Duodenal mucosa (tissue), 2 donors: ENCODE measurements around the gene PPIL4.

Experiments
- H3K27ac ChIP-seq: one replicate; pipeline ENCODE4 v1.7.0; 2013; ENCODE audit warnings: low read depth, low read length
- H3K27me3 ChIP-seq, 2 donors: one replicate each; pipeline ENCODE4 v1.7.0; 2013; ENCODE audit warnings: low read length in 2 of 2, control low read depth in 1 of 2; ENCODE audit not compliant: insufficient read depth in 2 of 2, control insufficient read depth in 1 of 2
- H3K36me3 ChIP-seq, 2 donors: one replicate each; pipeline ENCODE4 v1.7.0; 2013; ENCODE audit warnings: low read length in 2 of 2, control low read depth in 1 of 2; ENCODE audit not compliant: insufficient read depth in 2 of 2, control insufficient read depth in 1 of 2
- H3K4me1 ChIP-seq, 2 donors: one replicate each; pipeline ENCODE4 v1.7.0; 2013; ENCODE audit warnings: low read length in 2 of 2, control low read depth in 1 of 2; ENCODE audit not compliant: insufficient read depth in 2 of 2, control insufficient read depth in 1 of 2
- H3K4me3 ChIP-seq, 2 donors: one replicate each; pipeline ENCODE4 v1.7.0; 2013; ENCODE audit warnings: low read length in 2 of 2, low read depth in 1 of 2
- H3K9ac ChIP-seq, 2 donors: one replicate each; pipeline ENCODE4 v1.7.0; 2013; ENCODE audit warnings: low read length in 2 of 2, low read depth in 1 of 2
- H3K9me3 ChIP-seq, 2 donors: one replicate each; pipeline ENCODE4 v1.7.0; 2013; ENCODE audit warnings: low read length in 2 of 2, control low read depth in 1 of 2; ENCODE audit not compliant: control insufficient read depth in 1 of 2

The PPIL4 gene

DNA sequence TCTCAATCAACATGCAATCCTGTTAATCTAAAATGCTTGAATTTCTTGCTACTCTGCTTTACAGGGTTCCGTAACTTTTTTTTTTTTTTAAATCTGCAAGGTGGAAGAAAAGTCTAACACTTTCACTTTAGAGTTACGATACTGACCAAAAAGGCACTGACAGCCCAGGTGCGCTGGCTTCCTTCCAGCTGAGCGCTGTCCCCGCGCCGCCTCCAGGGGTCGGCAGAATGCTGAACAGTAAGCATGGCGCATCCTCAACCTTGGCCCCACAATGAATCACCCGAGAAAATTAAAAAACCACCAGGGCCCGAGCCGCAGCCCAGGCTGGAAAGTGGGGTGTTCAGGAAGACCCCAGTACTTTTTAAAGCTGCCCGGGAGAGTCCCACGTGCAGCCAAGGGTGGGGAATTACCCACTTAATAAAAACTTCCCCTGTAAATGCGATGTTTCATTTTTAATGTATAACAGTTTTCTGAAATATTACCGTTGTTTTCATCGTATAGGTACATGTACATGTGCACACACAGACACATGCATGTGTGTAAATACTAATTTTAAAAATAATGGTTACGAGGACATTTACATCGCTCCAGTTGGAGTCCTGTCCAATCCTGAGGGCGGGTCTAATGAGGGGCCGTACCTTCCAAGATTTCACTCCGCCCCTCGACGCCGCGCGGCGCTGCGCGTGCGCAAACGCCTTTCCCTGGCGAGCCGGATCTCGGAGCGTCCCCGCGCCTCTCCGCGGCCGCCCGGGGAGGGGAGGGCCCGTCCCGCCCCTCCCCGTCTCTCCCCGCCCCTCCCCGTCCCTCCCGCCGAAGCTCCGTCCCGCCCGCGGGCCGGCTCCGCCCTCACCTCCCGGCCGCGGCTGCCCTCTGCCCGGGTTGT is 19.9 kb upstream of the PPIL4 start, which contains the start of gene GINM1:
GINM1 (plus strand) TSS at position 849 of the 883 bp plus-strand sequence. CDS start 40 bp downstream, outside the sequence.
- peak within 1 kb of the TSS; percentile 86 for H3K9ac ChIP-seq
- peaks cover 0 to 4% of the 10 kb centered on the region in 2 donors for H3K27me3 ChIP-seq
- H3K4me3 ChIP-seq, result peak within 1 kb of the TSS; percentile 90 to 93
- peak within 1 kb of the TSS; percentile 90 for H3K27ac ChIP-seq
- no peaks in the 10 kb centered on the region for H3K36me3 ChIP-seq
- peaks cover 5 to 11% of the 10 kb centered on the region in 2 donors for H3K4me1 ChIP-seq
- no peaks in the 10 kb centered on the region for H3K9me3 ChIP-seq

DNA sequence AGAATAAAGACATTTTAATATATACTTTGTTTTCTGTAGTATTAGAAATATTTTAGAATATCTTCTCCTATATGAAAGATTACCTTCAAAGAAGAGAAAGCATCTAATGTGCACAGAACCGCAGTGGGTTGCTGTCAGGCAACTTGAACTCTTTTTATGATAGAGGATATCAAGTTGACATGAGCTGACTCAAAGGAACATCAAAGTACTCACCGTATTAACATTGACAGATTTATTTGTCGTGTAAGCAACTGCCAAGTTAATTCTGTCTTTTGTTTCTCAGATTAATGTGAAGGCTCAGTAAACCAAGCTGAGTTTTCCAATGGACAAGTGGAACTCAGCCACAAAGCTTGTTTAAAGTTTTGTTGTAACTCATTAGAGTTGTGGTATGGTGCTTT is 18.1 kb upstream of the PPIL4 start:
- H3K4me3 ChIP-seq, result no peak overlapping the region
- H3K4me1 ChIP-seq, result peaks cover 5 to 11% of the 10 kb centered on the region in 2 donors
- H3K27me3 ChIP-seq, result peaks cover 0 to 4% of the 10 kb centered on the region in 2 donors
- H3K27ac ChIP-seq, result no peak overlapping the region
- no peaks in the 10 kb centered on the region for H3K36me3 ChIP-seq
- H3K9ac ChIP-seq, result no peak overlapping the region
- H3K9me3 ChIP-seq, result no peaks in the 10 kb centered on the region

DNA sequence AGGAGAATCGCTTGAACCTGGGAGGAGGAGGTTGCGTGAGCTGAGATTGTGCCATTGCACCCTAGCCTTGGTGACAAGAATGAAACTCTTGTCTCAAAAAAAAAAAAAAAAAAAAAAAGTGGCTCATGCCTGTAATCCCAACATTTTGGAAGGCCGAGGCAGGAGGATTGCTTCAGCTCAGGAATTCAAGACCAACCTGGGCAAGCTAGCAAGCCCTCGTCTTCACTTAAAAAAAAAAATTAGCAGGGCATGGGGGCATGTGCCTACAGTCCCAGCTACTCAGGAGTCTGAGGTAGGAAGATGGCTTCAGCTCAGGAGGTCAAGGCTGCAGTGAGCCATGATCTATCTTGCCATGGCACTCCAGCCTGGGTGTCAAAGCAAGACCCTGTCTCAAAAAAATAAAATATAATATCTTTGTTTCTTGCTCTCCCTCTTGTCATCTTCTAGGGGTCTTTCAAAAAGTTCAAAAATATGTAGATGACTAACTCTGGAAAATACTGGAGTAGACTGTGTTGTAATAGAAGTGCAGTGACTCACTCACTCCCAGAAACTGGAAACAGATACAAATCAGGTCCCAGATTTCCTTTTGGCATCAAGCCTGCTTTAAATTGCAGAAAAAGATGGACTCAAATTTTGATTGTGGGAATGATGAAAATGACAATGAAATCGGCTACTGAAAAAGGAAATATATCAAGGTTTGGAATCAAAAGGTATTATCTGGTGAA is 17.5 kb upstream of the PPIL4 start:
- H3K9me3 ChIP-seq, result no peaks in the 10 kb centered on the region
- H3K9ac ChIP-seq, result no peak overlapping the region
- H3K4me1 ChIP-seq, result peaks cover 5 to 11% of the 10 kb centered on the region in 2 donors
- H3K36me3 ChIP-seq, result no peaks in the 10 kb centered on the region
- H3K27ac ChIP-seq, result no peak overlapping the region
- no peak overlapping the region for H3K4me3 ChIP-seq
- H3K27me3 ChIP-seq, result peaks cover 0 to 4% of the 10 kb centered on the region in 2 donors

DNA sequence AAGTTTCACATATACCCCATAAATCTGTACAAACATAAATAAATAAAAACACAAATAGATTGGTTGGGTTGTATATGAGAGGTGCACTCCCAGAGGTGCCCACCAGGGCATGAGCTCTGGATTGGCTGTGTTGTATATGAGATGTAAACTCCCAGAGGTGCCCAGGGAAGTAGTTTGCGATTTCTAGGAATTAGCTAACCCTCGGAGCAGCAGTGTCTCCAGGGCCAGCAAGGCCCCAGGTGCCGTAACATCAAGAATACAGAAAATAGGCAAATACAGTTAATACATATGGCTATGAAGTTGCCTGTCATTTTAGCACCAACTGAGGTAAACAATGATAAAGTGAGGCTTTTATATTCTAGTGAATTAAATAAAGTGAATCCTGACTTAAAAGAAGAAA is 14.9 kb upstream of the PPIL4 start:
- no peak overlapping the region for H3K4me3 ChIP-seq
- no peak overlapping the region for H3K27ac ChIP-seq
- peaks cover 0 to 4% of the 10 kb centered on the region in 2 donors for H3K27me3 ChIP-seq
- H3K4me1 ChIP-seq, result no peaks in the 10 kb centered on the region
- H3K9ac ChIP-seq, result no peak overlapping the region
- H3K9me3 ChIP-seq, result no peaks in the 10 kb centered on the region
- no peaks in the 10 kb centered on the region for H3K36me3 ChIP-seq

DNA sequence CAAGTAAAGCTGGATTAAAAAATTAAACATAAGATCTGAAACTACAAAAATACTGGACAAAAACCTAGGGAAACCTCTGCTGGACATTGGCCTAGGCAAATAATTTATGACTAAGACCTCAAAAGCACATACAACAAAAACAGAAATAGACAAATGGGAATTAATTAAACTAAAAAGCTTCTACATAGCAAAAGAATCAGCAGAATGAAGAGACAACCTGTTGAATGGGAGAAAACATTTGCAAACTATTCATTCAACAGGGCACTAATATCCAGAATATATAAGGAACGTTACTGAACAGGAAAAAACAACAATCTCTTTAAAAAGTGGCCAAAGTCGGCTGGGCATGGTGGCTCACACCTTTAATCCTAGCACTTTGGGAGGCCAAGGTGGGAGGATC is 13.5 kb upstream of the PPIL4 start:
- Histone ChIP-seq H3K9me3 (no peaks in the 10 kb centered on the region), H3K4me1 (no peaks in the 10 kb centered on the region), H3K27me3 (peaks cover 0 to 4% of the 10 kb centered on the region in 2 donors), H3K36me3 (no peaks in the 10 kb centered on the region), H3K9ac (no peak overlapping the region), H3K4me3 (no peak overlapping the region), H3K27ac (no peak overlapping the region)

DNA sequence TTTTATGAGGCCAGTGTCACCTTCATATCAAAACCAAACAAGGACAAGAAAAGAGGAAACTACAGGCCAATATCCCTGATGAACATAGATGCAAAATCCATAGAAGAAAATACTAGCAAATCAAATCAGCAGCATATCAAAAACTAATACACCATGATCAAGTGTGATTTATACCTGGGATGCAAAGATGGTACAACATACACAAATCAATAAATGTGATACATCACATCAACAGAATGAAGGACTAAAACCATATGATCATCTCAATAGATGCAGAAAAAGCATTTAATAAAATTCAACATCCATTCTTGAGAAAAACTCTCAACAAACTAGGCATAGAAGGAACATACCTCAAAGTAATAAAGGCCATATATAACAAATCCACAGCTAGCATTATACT is 12.2 kb upstream of the PPIL4 start:
- Histone ChIP-seq H3K36me3 (no peaks in the 10 kb centered on the region), H3K4me1 (no peaks in the 10 kb centered on the region), H3K4me3 (no peak overlapping the region), H3K27me3 (no peaks in the 10 kb centered on the region), H3K9me3 (no peaks in the 10 kb centered on the region), H3K27ac (no peak overlapping the region), H3K9ac (no peak overlapping the region)

DNA sequence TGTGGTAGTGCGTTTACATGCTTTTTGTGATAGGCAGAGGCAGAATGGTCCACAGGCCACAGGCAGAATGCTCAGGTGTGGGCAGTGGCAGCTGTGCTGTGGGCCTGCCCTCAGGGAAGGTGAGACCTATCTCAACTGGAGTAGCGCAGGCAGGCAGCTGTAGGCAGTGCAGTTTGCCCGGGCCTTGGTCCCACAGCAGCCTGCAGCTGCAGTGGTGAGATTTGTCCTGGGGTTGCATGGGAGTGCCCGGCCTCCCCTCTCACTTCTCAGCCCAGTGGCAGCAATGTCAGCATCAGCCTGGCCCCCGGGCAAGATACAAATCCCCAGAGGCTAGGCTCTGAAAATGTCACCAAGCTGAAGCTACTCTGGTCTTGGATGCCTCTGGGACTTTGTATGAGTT is 6.1 kb upstream of the PPIL4 start:
- no peak overlapping the region for H3K27ac ChIP-seq

DNA sequence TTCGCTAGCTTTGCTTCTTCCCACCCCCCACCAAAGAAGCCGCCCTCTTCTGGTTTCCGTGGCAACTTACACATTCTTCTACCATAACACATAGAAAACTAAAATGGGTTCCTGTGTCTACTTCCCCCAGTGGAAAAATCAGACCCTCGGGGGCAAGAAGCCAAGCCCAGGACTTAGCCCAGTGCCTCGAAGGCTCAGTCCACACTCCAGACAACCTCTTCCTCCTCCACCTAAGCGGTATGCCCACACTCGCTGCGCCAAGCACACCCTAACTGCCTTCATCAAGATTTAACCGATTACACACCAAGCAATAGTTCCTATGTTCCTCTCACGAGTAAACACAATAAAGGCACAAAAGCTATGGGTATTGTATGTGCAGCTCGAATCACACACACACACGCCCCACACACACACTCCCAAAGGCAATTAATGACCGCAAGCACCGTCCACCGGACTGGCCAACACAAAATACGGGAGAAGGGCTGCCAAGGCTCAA is 537 bp downstream of the PPIL4 start:
- peaks cover 15 to 18% of the 10 kb centered on the region in 2 donors for H3K4me1 ChIP-seq

More for the DNA sequence above, 6.1 kb upstream of the PPIL4 start:
- H3K9ac ChIP-seq, result no peak overlapping the region
- H3K9me3 ChIP-seq, result no peaks in the 10 kb centered on the region
- no peaks in the 10 kb centered on the region for H3K4me1 ChIP-seq
- no peaks in the 10 kb centered on the region for H3K36me3 ChIP-seq
- H3K27me3 ChIP-seq, result peaks cover 0 to 4% of the 10 kb centered on the region in 2 donors
- H3K4me3 ChIP-seq, result no peak overlapping the region

DNA sequence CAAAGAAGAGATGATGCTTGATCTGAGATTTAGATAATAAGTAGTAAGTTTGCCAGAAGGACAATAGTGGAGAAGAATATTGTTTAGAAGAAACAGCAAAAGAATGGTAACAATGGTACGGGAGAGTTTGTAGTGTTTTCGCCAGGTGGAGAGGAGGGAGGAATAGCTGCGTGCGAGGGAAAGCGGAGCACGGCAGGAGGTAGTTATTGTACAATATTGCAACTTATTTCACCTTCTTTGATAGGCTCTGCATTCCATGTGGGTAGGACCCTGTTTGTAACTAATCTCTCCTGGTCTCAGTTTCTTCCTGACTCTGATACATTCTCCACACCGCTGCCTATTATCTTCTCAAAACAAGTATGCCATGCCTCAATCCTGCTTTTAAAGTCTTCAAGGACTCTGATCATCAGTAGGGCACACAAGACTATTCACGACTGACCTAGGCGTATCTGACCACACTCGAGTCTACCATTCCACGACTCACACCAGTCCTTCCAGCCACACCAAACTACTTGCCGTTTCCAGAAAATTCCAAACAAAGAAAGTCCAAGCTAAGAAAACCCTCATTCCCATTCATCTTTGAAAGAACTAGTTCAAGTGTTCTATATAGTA is 1.1 kb downstream of the PPIL4 start:
- peak overlapping the region; percentile 97 to 99 for H3K9ac ChIP-seq
- H3K27me3 ChIP-seq, result no peaks in the 10 kb centered on the region
- peaks cover 4 to 11% of the 10 kb centered on the region in 2 donors for H3K36me3 ChIP-seq
- peaks cover 15 to 18% of the 10 kb centered on the region in 2 donors for H3K4me1 ChIP-seq
- H3K9me3 ChIP-seq, result no peaks in the 10 kb centered on the region
- peak overlapping the region; percentile 93 to 100 for H3K4me3 ChIP-seq
- H3K27ac ChIP-seq, result no peak overlapping the region

More for the DNA sequence above, 537 bp downstream of the PPIL4 start:
- Histone ChIP-seq H3K9ac (peak overlapping the region; percentile 97 to 99), H3K27me3 (no peaks in the 10 kb centered on the region), H3K27ac (peak overlapping the region; percentile 82), H3K4me3 (peak overlapping the region; percentile 93 to 100), H3K9me3 (no peaks in the 10 kb centered on the region), H3K36me3 (peaks cover under 1 to 6% of the 10 kb centered on the region in 2 donors)
